Esophagus muscularis mucosa (tissue), 4 donors: ENCODE measurements around the gene PAQR5. TPM values are rescaled to one million over a fixed set of nuclear protein-coding genes. Genes with fewer than 3 reads are reported as not detected.

Experiments
- DNase-seq: peaks from one replicate; pipeline ENCODE4 v3.0.0-alpha.2; 2017; ENCODE audit errors: extremely low spot score
- H3K27ac ChIP-seq, 4 donors: fragments of 200-600 bp; sonication (generic); replicated peaks in 1 of 4; 1 replicate in 3 of 4; 2 replicates in 1 of 4; pipeline ENCODE4 v1.5.1; 2016 to 2019; ENCODE audit warnings: mild to moderate bottlenecking in 1 of 4
- H3K27me3 ChIP-seq, 4 donors: fragments of 200-600 bp; sonication (generic); one replicate each; pipeline versions ENCODE4 v1.5.1 to v1.6.0; 2016 to 2019
- H3K36me3 ChIP-seq, 4 donors: fragments of 200-600 bp; sonication (generic); one replicate each; pipeline ENCODE4 v1.5.1; 2016 to 2019
- H3K4me1 ChIP-seq, 4 donors: fragments of 200-600 bp; sonication (generic); one replicate each; pipeline ENCODE4 v1.5.1; 2016 to 2019
- H3K4me3 ChIP-seq, 4 donors: fragments of 200-600 bp; sonication (generic); 1 replicate in 2 of 4; 2 replicates in 2 of 4; pipeline ENCODE4 v1.5.1; 2016 to 2019; ENCODE audit warnings: mild to moderate bottlenecking in 4 of 4, moderate library complexity in 1 of 4
- H3K9me3 ChIP-seq, 4 donors: fragments of 200-600 bp; sonication (generic); 1 replicate in 3 of 4; 2 replicates in 1 of 4; pipeline ENCODE4 v1.5.1; 2016 to 2019
- EP300 ChIP-seq: sonication (generic); formaldehyde crosslinking; IDR thresholded peaks from one replicate; pipeline ENCODE4 v1.6.1; 2017; ENCODE audit warnings: antibody characterized with exemption
- POLR2A ChIP-seq: fragments of 450-650 bp; IDR thresholded peaks from one replicate; pipeline ENCODE4 v1.6.1; 2017; ENCODE audit warnings: antibody characterized with exemption, moderate library complexity, mild to moderate bottlenecking, low read depth
- POLR2AphosphoS5 ChIP-seq, 2 donors: sonication (generic); formaldehyde crosslinking; IDR thresholded peaks; one replicate each; pipeline ENCODE4 v1.6.1; 2017; ENCODE audit warnings: antibody characterized with exemption in 2 of 2
- WGBS: methylation state at CpG from one replicate; pipeline ENCODE4 v1.1.5; 2018; 5-methylcytosine and 5-hydroxymethylcytosine counted together
- intact Hi-C: fragments of 100-400 bp; cut with DNase I; formaldehyde crosslinking; loops from one replicate; pipeline ENCODE4 v1.15.1; 2023
- total RNA-seq, 4 donors: library from RNA; depleted of rRNA; stranded (reverse); fragments of >200 nt; gene quantifications; one replicate each; pipeline versions ENCODE4 v1.1.0 to v1.2.1, GENCODE V29; 2016
- TF ChIP-seq, protein P1 (sequence below), 3 experiments: fragments of 200-600 bp in 2 of 3; fragments of 450-650 bp in 1 of 3; sonication (generic) in 2 of 3; IDR thresholded peaks; one replicate each; pipeline ENCODE4 v1.5.1; 2017 to 2019; ENCODE audit warnings: antibody characterized with exemption in 3 of 3, mild to moderate bottlenecking in 2 of 3, moderate library complexity in 1 of 3

PAQR5 gene
- total RNA-seq, 4 donors from 2014 or later = 0.32 to 3.0 (median 1.5) TPM

DNA sequence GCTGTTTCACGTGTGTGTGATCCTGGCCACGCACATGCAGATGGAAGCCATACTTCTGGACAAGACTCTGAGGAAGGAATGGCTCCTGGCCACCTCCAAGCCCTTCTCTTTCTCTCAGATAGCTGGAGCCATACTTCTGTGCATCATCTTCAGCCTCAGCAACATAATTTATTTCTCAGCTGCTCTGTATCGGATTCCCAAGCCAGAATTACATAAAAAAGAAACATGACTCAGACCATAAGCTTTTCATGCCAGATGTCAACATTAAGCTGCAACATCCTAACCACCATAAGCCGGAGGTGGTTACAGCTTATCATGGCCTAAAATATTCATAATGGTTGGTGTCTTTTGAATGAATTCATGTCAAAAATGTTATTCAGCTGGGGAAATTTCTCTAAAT, 104.9 kb downstream of the PAQR5 start:
- WGBS = 55% methylated on average over 4 of the region's 4 CpGs
- Histone ChIP-seq H3K4me3 (no peak overlapping the region), H3K27ac (no peak overlapping the region), H3K36me3 (no peaks in the 10 kb centered on the region), H3K9me3 (no peaks in the 10 kb centered on the region), H3K27me3 (no peaks in the 10 kb centered on the region), H3K4me1 (no peaks in the 10 kb centered on the region)
- no peak for DNase-seq
- intact Hi-C loops = no loop called here
- TF ChIP-seq, protein P1, sequence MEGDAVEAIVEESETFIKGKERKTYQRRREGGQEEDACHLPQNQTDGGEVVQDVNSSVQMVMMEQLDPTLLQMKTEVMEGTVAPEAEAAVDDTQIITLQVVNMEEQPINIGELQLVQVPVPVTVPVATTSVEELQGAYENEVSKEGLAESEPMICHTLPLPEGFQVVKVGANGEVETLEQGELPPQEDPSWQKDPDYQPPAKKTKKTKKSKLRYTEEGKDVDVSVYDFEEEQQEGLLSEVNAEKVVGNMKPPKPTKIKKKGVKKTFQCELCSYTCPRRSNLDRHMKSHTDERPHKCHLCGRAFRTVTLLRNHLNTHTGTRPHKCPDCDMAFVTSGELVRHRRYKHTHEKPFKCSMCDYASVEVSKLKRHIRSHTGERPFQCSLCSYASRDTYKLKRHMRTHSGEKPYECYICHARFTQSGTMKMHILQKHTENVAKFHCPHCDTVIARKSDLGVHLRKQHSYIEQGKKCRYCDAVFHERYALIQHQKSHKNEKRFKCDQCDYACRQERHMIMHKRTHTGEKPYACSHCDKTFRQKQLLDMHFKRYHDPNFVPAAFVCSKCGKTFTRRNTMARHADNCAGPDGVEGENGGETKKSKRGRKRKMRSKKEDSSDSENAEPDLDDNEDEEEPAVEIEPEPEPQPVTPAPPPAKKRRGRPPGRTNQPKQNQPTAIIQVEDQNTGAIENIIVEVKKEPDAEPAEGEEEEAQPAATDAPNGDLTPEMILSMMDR (IDR thresholded peaks at IDR 0.05) = no peak
- TF ChIP-seq EP300 (no peak), POLR2AphosphoS5 (IDR thresholded peaks at IDR 0.05) (no peak), POLR2A (no peak)

DNA sequence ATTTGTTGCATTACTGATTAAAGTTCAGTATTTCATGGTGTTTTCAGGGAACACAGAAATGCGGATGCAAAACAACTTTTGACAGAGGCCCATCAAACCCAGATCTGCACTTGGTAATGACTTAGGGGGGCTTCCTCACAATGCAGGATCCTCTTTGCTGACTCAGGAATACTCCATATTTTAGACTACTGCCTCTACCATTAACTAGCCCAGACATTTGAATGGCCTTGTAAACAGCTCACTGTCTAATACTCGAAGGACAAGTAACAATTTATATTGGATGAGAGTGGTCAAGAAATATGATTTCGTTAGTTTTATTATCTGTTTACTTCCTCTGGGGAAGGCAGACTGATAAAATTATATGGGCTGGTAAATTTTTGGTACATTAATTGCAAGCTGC, 106.4 kb downstream of the PAQR5 start:
- TF ChIP-seq, protein P1 (IDR thresholded peaks at IDR 0.05) = no peak
- no peak for TF ChIP-seq POLR2AphosphoS5 (IDR thresholded peaks at IDR 0.05)
- TF ChIP-seq EP300 = no peak
- no peak for TF ChIP-seq POLR2A
- no peaks in the 10 kb centered on the region for H3K36me3 ChIP-seq
- H3K27me3 ChIP-seq = no peaks in the 10 kb centered on the region
- intact Hi-C loops = no loop called here
- no peak for DNase-seq
- H3K4me3 ChIP-seq = no peak overlapping the region
- no peak overlapping the region for H3K27ac ChIP-seq
- WGBS = 64% methylated on average over 3 of the region's 3 CpGs
- no peaks in the 10 kb centered on the region for H3K4me1 ChIP-seq
- H3K9me3 ChIP-seq = no peaks in the 10 kb centered on the region

DNA sequence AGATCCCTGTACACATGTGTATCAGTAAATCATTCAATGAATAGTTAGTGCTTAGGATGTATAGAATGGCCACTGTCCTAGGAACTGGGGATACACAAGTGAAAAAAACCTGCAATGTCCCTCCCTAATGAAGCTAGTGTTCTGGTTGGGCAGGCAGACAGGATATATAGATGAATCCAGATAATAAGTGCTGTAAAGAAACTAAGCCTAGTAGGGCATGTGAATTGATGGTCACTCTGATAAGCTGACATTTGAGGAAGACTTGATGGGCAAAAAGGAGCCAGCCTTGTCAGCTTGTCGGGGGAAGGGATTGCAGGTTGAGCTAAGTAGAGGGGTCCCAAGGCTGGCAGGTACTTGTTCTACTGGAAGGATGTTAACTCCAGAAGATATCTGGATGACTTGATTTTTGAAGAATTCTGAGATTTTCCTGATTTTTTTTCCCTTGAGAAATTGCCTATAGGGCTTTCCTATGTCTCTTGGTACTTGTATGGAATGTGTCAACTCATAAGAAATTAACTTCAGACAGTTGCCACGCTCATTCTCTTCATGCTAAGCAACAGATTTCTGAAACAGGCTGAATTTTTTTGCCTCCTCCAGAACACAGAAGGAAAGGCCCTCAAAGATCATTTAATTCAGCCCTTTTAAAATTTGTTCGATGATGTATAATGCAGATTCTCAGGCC, 109.1 kb downstream of the PAQR5 start:
- H3K4me1 ChIP-seq = no peaks in the 10 kb centered on the region
- no peaks in the 10 kb centered on the region for H3K9me3 ChIP-seq
- no peak overlapping the region for H3K4me3 ChIP-seq
- DNase-seq = no peak
- H3K27ac ChIP-seq = no peak overlapping the region
- H3K36me3 ChIP-seq = no peaks in the 10 kb centered on the region
- intact Hi-C loops = no loop called here
- WGBS = 92% methylated on average over 3 of the region's 3 CpGs
- TF ChIP-seq, protein P1 (IDR thresholded peaks at IDR 0.05) = no peak
- TF ChIP-seq POLR2AphosphoS5 (IDR thresholded peaks at IDR 0.05) (no peak), EP300 (no peak), POLR2A (no peak)
- H3K27me3 ChIP-seq = no peaks in the 10 kb centered on the region

DNA sequence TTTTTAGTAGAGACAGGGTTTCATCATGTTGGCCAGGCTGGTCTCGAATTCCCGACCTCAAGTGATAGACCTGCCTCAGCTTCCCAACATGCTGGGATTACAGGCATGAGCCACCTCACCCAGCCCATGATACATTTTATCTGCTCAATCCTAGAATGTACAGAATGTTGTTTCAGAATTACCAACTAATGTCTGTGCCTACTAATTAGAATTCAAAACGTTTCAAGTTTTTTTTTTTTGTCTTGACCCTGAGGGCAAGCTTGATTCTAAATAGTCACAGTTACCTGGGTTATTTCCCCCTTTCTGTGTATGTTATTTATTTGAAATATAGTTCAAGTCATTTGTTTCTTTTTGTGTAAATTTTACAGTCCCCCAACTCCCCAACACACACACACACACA, 110.1 kb downstream of the PAQR5 start:
- 80% methylated on average over 3 of the region's 3 CpGs for WGBS
- Histone ChIP-seq H3K27me3 (no peaks in the 10 kb centered on the region), H3K27ac (no peak overlapping the region), H3K36me3 (no peaks in the 10 kb centered on the region), H3K9me3 (no peaks in the 10 kb centered on the region), H3K4me1 (peaks cover 0 to 7% (median 4%) of the 10 kb centered on the region in 4 donors), H3K4me3 (no peak overlapping the region)
- DNase-seq = no peak
- intact Hi-C loops = no loop called here
- TF ChIP-seq POLR2AphosphoS5 (IDR thresholded peaks at IDR 0.05) (no peak), EP300 (no peak), POLR2A (no peak)
- TF ChIP-seq, protein P1 (IDR thresholded peaks at IDR 0.05) = no peak
